HG02759 (cell line): ENCODE results near the gene HPCAL1.

ENCODE experiments used
- ATAC-seq: cut with Tn5 transposase; IDR thresholded peaks from one replicate; pipeline ENCODE4 v1.9.1; 2021; ENCODE audit warnings: mild to moderate bottlenecking, moderate library complexity; ENCODE audit not compliant: unreplicated experiment

Gene HPCAL1

DNA sequence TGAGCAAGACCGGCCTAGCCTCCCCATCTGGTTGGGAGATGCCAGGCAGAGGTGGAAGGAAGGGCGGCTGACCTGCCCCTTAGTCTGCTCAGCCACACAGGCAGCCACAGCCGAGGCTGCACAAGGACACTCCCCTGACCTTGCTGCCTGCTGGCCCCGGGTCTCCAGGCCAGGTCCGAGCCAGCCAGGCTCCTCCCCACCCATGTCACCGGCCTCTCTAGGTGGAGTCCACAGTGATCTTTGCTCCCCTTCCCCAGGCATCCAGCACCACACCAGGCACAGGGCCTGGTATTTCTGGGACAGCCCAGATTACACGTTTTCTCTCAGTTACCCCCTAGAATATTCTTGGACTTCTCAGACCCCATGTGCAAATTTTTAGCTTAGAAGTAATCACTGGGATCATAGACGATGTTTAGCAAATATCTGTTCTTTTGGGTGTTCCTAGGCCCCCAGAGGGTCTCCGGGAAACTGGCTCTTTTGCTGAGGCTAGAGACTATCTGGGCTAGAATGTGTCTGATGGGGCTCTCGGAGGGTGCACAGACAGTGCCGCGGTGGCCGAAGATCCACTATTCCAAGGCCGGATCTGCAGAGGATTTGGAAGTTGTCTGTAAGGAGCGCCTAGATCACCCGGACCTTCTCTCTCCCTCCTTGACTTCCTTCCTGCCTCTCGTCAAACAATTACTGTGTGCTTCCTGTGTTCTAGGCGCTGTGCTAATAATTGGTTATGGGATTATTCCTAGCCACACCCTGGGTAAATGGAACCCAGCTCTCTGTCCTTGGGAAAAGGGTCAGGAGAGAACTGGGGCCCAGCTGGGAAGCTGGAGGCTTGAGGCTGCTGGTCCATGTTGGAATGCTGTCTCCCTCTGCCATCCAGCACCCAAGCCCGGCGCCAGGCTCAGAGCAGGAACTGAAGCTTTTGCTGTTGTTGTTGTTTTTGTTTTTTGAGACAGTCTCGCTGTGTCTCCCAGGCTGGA is 98.6 kb downstream of the HPCAL1 start:
- ATAC-seq, result peak; percentile 17

DNA sequence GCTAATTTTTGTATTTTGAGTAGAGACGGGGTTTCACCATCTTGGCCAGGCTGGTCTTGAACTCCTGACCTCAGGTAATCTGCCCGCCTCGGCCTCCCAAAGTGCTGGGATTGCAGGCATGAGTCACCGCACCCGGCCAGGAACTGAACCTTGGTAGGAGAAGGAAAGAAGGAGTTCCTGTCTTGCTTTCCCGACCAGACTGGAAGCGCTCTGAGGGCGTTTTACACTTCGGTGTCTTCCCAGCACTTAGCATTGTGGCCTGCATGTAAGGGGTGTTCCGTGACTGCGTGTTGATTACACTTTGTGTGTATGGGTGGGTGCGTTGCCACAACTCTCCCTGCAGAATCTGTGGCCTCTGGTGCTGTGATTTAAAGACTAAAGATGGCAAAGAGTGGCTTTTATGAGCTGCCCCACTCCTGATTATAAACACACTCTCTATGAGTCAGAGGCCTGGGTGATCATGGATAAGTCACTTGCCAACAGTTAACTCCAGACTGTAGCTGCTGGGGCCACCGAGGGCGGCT is 99.4 kb downstream of the HPCAL1 start:
- no peak for ATAC-seq

DNA sequence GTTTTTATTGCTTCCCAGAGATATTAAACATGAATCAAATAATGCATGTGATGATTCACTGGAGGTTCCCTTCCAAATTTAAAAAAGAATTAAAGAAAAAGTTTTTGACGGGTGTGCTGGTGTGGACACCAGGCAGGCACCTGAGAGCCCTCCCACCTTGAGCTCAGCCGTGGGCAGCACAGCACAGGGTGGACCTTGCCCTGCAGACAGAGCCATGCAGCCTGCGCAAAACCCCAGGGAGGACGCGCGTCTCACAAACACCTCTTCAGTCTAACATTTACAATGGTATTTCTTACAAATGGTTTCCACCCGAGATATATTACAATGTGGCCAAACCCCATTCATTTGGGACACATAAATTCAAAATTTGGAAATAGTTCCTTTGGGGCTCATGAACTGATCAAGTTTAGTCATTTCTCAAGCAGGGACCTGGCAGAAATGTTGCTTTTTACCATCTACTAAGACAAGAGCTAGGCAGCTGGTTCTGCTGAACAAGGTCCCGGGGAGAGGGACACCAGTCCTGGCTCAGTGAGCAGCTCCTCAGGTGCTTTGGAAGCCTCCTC is 100.0 kb downstream of the HPCAL1 start:
- no peak for ATAC-seq

DNA sequence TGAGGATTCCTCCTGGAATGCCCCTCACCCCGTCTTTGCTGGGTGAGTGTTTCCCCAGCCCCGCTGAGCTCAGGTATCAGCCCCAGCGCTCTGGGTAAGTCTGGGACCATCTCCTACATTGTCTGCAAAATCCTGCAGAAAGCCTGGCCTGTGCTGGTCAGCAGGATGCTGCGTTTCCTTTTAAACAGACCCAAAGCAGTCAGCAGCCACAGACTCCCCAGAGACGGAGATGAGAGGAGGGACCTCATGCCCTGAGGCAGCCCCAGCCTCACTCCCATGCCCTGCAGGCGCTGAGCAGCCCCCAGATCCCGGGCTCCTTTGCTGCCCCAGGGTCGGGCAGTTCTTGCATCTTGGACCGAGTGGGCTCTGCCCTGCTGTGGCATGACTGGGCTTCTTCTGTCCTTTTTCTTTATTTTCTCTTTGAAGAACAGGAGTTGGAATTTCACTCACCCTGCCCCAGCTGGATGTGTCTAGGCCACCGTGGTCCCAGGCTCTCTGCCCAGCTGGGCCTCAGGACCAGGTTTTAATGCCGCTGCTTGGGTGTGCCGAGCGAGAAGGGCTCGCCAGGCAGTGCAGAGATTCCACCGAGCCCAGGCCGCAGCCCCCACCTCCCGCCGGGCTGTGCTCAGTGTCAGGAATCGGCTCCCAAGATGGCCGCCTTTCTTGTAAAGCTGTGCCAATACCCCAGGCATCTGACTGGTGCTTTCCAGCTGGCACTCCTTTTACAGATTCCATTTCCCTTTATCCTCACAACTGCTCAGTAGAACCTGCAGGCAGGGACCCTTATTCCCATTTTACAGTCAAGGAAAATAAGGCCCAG is 101.8 kb downstream of the HPCAL1 start:
- no peak for ATAC-seq

DNA sequence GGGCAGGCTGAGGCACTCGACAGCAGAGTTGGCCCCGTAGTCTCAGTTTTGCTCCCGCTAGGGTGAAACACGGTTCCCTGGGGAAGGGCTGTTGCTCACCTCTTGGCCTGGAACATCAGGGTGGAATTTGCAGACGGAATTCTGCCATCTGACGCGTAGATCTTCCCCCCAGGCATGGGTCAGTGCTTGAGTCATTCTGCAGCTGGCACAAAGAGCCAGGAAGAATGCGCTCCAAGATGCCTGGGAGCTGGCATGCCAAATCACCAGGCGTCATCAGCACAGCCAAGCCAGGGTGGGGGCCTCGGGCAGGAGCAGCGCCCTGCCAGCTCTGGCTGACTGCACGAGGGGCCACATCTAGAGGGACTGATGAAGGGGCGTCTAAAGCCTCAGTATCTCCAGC is 102.7 kb downstream of the HPCAL1 start:
- no peak for ATAC-seq

DNA sequence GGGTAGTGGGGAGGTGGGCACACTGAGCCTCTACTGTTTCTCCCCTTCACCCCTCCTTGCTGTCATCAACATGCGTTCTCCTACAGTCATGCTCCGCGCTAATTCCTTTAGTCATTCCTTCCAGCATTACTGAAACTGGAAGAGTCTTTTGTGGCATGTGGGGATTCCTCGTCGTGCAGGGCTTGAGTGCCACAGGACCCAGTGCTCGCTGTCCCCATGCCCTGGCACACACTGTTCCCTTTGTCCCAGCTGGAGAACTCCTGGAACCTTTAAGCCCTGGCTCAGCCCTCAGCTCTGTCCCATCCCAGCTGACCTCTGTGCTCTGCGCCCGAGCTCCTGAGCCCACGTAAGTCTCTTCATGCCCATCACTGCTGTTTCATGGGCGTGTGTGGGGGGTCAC is 103.3 kb downstream of the HPCAL1 start:
- ATAC-seq, result no peak

DNA sequence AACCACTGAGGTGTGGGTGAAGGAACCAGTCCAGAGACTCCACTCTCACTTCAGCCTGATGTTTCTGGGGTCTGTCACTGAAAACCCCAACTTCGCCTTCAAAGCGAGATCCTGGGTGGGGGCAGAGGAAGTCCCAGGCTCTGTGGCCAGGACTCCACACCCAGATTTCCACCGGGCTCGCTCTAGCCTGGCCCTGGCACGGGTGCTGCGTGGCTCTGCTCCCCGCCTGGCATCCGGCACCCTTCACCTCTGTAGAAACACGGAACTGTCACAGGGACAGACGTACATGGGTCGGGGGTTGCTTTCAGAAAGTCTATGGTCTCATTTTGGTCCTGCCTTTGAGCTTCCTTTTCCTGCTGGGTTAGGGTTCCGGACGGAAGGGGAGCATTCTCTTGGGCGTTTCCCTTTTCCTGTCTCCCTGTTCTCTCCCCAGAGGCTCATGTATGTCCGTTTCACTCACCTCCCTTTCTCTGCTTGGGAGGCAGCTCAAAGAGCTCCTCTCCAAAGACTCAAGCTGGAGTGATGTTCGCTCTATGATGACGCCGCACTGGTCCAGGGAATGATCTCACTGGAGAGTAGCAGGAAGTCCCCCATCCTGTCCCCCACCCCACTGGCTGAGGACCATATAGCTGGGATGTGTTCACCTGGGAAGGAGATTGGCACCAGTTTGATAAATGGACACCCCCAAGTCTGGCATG is 103.9 kb downstream of the HPCAL1 start:
- ATAC-seq, result no peak

DNA sequence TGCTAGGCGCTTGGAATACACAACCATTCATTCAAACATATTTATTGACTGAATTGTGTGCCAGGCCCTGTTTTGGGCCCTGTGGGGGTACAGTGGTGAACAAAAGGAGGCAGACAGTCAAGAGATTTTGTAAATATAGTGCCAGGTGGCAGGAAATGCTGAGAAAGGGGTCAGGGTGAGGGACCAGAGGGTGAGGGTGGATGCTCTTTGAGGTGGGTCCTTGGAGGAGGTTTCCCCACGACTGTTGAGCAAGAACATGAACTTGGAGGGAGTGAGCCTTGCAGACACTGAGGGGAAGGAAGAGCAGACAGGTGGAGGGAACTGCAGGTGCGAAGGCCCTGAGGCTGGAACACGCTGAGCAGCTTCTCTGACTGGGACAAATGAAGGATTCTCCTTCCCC is 104.7 kb downstream of the HPCAL1 start:
- ATAC-seq, result no peak

DNA sequence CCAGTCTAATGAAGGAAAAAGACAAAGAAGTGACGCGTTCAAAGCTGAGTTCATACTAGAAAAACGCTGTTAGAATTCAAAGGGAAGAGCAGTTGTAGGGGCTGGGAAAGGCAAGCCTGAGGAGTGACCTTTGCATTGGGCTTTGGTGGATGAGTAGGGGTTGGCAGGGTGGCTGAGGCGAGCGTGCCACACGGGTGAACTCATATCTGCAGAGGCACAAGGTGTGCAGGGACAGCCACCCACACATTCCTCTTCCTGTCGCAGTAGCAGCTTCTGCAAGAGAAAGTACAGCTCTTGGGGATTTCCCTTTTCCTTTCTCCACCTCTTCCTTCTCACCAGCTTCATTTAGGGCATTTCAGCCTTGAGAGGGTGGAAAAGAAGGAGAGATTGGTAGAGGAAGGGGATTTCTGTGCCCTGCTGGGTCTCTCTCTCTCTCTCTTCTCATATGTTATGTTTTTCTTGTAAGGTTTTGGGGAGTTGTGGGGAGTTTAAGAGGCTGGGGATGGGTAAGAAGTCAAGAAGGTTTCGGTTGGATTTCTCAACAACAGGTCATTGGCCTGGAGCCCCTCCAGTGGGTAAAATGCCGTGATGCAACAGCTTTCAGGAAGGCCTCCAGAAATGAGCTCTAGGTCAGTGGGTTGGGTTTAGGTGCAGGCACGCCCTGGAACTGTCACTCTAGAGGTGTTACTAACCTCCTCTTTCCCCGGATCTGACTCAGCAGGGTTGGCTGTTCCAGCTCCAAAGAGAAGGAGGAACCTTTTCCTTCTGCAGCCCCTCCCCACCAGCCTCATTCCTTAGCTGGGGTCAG is 105.3 kb downstream of the HPCAL1 start:
- ATAC-seq, result peak; percentile 47

DNA sequence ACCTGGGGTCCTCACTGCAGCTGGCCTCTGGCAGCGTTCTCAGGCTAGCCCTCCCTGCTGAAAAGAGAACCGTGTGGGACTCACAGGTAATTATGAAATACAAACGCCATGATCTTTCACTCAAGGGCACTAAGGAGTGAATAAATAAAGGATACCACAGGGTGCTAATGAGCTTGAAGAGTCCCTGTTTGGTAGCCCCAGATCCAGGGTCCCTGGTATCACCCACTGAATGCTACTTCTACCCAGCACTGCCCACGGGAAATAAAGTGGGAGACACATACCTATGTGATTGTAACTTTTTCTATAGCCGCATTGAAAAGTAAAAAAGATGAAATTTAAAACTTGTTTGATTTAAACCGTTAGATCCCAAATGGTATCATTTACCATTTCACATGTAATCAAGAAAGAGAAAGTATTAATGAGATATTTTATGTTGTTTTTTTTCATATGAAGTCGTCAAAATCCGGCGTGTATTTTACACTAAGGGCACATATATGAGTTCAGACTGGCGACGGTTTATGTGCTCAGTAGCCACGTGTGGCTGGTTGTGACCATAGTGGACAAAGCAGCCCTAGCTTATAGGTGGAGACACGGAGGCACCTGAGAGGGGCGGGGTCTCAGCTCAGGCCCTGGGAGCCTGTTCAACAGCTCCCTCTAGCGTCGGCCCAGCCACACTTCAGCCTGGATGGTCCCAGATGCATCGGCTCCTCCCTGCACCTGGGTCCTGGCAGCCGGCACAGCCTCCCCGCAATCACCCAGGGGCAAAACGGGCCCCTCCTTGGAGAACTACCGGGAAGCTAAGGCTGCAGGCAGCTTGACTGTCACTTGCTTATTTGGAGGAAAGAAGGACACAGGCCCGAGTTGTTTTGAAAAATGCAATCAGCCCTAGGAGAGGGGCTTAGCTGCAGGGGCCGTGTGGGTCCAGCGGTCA is 106.2 kb downstream of the HPCAL1 start:
- peak; percentile 54 for ATAC-seq

DNA sequence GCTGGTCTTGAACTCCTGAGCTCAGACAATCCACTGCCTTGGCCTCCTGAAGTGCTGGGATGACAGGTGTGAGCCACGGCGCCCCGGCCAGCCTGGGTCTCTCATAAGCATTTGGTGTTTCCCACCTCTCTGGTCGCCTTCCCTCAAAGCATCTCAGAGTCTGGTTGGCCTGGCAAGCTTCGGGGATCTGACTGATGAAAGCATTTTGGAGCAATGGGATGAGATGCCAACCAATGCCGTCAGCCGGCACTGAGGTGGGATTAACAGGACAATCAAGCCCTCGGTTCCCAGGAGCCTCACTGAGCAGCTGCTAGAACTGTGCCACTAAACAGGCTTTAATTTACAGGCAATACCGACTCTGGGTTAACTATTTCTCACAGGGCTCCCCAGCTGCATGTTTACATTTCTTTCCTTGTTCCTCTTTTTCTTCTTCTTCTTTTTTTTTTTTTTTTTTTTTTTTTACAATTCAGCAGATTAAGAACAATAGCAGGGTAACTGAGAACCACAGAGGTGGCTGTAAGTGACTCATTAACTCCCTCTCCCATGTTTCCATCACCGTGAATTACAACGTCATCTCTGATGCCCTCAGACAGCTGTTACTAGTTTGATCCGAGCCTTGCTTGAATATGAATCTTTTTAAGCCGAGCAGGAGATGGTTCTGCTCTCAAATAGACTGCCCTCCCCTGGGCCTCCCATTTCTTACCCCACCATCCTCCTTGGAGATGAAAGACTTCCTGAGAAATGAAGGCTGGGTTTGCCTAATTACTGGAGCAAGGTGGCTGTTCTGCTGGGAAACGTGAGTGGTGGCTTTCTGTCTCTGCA is 107.5 kb downstream of the HPCAL1 start:
- ATAC-seq, result peak; percentile 59

DNA sequence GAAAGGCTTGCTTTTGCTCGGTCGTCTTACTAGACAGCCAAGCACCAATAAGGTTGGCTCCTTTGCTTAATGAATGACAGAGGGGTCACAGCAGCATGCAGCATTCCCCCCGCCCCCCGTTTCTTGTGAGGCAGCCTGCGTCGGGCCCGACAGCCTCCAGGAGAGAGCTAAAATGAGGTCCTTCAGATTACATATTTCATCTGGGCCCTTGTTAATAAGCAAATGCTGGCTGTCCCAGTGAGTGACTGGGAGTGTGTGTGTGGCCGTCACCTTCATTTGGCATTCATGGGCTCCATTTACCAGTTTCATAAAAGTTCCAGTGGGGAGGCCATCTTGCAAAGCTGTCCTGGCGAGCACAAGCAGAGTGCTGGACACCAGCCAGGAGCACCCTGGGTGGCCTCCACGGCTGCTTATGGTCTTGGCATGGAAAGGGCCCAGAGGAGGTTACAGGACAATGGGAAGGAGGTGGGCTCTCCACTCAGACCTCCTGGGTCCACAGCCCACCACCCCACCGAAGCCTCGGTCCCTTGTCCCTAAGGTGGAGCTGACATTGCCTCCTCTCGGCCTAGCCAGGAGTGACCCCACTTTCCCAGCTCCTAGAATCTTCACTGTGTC is 108.2 kb downstream of the HPCAL1 start:
- no peak for ATAC-seq

DNA sequence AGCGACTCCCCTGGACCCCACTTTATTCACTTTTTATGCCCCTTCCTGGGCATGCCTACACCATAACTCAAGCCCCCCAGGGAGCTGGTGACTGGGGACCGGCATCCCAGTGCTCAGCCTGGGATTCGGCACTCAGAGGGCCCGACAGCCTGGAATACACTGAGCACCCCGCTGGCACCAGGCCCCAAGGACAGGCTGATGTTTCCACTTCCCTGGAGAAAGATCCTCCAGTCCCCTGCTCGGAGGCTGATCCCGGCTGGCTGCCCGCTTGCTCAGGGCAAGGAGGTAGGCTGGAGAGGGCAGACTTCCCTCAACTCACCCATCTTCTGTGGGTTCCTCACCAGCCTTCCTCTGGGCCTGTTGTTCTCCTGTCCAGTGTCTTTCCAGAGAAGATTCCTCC is 108.9 kb downstream of the HPCAL1 start:
- ATAC-seq, result no peak

DNA sequence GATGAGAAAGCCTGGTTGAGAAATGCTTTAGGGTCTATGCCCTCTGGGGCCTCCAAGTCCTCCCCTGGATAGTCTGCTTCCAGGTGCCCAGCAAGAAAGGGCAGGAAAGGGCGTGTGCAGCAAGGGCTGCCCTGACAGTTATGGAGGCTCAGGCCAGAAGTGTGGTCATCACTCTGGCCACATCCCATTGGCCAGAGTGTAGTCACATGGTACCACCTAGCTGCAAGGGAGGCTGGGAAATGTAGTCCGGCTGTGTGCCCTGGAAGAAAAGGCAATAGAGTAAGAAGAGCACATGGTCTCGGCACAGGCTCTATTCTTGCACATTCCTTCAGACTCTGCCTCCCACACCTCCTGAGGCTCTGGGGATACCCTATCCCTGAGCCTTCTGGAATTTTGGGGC is 109.7 kb downstream of the HPCAL1 start:
- no peak for ATAC-seq

DNA sequence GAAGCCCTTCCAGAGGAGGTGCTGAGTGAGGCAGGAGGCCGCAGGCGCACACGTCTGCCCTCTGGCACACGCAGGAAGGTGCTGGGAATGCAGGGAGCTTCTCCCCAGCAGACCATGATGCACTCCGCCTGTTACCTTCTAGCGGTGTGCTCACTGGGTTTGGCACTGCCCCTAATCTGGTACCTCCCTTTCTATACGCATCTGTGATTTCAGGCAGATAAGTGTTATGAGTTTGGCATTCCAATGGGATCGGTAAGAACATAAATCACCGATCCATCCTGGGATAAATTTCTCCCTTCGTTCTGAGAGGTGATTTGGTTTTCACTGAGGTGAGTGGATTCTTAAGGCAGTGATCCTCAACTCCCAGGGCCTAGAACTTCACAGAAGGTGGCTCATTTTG is 110.8 kb downstream of the HPCAL1 start:
- no peak for ATAC-seq

DNA sequence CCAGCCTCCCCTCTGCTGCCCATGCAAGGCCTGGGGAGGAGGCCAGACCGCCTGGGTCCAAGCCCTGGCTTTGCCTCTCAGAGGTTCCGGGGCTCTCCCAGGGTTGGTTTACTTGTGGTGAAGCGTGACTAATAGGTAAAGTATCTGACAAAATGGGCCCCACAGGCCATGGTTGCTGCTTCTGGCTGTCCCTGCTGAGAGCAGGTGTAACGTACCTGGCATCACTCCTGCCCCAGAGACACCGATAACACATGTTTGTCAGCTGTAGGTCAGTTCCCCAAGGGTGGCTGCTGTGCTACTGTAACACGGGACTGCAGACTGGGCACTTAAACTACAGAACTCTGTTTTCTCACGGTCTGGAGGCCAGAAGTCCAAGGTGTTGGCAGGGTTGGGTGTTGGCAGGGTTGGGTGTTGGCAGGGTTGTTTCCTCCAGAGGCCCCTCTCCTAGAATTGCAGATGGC is 111.3 kb downstream of the HPCAL1 start:
- no peak for ATAC-seq

DNA sequence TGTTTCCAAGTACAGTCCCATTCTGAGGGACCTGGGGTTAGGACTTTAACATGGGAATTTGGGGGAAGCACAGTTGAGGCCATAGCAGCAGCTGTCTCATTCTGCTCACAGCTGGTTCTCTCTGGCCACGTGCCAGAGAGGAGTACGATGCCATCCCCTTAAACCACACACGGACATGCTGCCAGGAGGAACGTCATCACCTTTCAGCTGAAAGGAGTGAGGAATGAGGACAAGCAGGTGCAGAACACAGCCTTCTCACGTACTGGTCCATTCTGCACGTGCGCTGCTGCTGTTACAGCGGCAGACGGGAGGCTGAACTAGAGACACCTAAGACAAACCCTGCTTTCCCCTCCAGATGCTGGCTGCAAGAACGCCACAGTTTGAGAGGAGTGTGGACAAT is 111.9 kb downstream of the HPCAL1 start:
- ATAC-seq, result no peak
